HCT116 (cell line): ENCODE measurements around the gene ADIPOR2. TPM values are rescaled to one million over a fixed set of nuclear protein-coding genes. Genes with fewer than 3 reads are reported as not detected.

Source experiments
- ATAC-seq: fragments of 200-7000 bp; cut with Tn5 transposase; 2 replicates; pipeline ENCODE4 v1.9.1; 2020; ENCODE audit warnings: mild to moderate bottlenecking, moderate library complexity
- BruUV-seq: library from RNA; stranded (reverse); fragments of 400-500 nt; replicated peaks from 2 replicates; lab custom pipeline; 2021; lab: Mats Ljungman, UMichigan
- CTCF ChIA-PET: fragments of 300-600 bp; sonication (Branson Sonifier 250); formaldehyde crosslinking; loops from one replicate; lab custom pipeline; 2021; ENCODE audit warnings: antibody characterized with exemption; lab: Charles Lee
- POLR2A ChIA-PET: fragments of 300-600, 350-600 bp; sonication (Branson Sonifier 250); formaldehyde crosslinking; loops from one replicate; lab custom pipeline; 2021; ENCODE audit warnings: antibody characterized with exemption; lab: Charles Lee
- RAD21 ChIA-PET, 2 experiments: fragments of 300-600 bp; sonication (Branson Sonifier 250); formaldehyde crosslinking; loops; one replicate each; lab custom pipeline; 2023; ENCODE audit warnings: low total read pairs in 2 of 2; ENCODE audit not compliant: uncharacterized antibody in 2 of 2, unreplicated experiment in 2 of 2, low non-redundant PET in 1 of 2; lab: Charles Lee
- DNase-seq: peaks from one replicate; pipeline ENCODE4 v3.0.0-alpha.2; 2010; ENCODE audit warnings: low read depth, low spot score
- H2AFZ ChIP-seq: fragments of 200-600 bp; shearing (Covaris generic), sonication (generic); 2 replicates; pipeline ENCODE4 v1.6.1; 2017; ENCODE audit warnings: low read depth, mixed run types, mixed read lengths, antibody characterized with exemption, low read length; ENCODE audit not compliant: poor library complexity, severe bottlenecking
- H3K27ac ChIP-seq: 2 replicates; pipeline ENCODE4 v1.5.1; 2012; ENCODE audit warnings: low read depth, low read length
- H3K27me3 ChIP-seq: fragments of 200-600 bp; sonication (generic); 2 replicates; pipeline ENCODE4 v1.6.1; 2016; ENCODE audit warnings: mixed run types, low read length, mixed read lengths; ENCODE audit not compliant: insufficient read depth
- H3K36me3 ChIP-seq, 2 experiments: fragments of 200-500 bp in 1 of 2; fragments of 200-600 bp in 1 of 2; sonication (Bioruptor generic) in 1 of 2; sonication (generic) in 1 of 2; 2 replicates each; pipeline versions ENCODE4 v1.5.1 to v1.6.1; 2014 to 2016; ENCODE audit warnings: low read length in 2 of 2, inconsistent platforms in 1 of 2, mixed read lengths in 1 of 2, mixed run types in 1 of 2; ENCODE audit not compliant: insufficient read depth in 2 of 2, control insufficient read depth in 1 of 2
- H3K4me1 ChIP-seq, 2 experiments: fragments of 200-600 bp in 1 of 2; sonication (generic) in 1 of 2; 2 replicates each; pipeline versions ENCODE4 v1.5.1 to v1.6.1; 2012 to 2017; ENCODE audit warnings: low read length in 2 of 2, inconsistent platforms in 1 of 2, mild to moderate bottlenecking in 1 of 2, mixed read lengths in 1 of 2, mixed run types in 1 of 2, moderate library complexity in 1 of 2; ENCODE audit not compliant: insufficient read depth in 2 of 2, control insufficient read depth in 1 of 2
- H3K4me2 ChIP-seq: fragments of 200-600 bp; sonication (generic); 2 replicates; pipeline ENCODE4 v1.6.1; 2017; ENCODE audit warnings: mixed run types, low read length, mixed read lengths
- H3K4me3 ChIP-seq, 2 experiments: fragments of 200-600 bp in 1 of 2; sonication (generic) in 1 of 2; replicated peaks in 1 of 2; 2 replicates each; pipeline ENCODE4 v1.5.1; 2011 to 2016; ENCODE audit warnings: low read length in 2 of 2, control low read depth in 1 of 2, low read depth in 1 of 2, mild to moderate bottlenecking in 1 of 2, mixed read lengths in 1 of 2, mixed run types in 1 of 2
- H3K79me2 ChIP-seq: fragments of 200-600 bp; sonication (generic); 2 replicates; pipeline ENCODE4 v1.6.1; 2017; ENCODE audit warnings: mild to moderate bottlenecking, mixed run types, low read length, moderate library complexity, mixed read lengths; ENCODE audit not compliant: insufficient read depth
- H3K9ac ChIP-seq: fragments of 200-600 bp; sonication (generic); 2 replicates; pipeline ENCODE4 v1.6.1; 2016; ENCODE audit warnings: low read length, mixed read lengths
- H3K9me2 ChIP-seq: fragments of 200-600 bp; sonication (generic), shearing (Covaris generic); 2 replicates; pipeline ENCODE4 v1.6.1; 2017; ENCODE audit warnings: mixed run types, mild to moderate bottlenecking, moderate library complexity; ENCODE audit not compliant: insufficient read depth
- H3K9me3 ChIP-seq, 2 experiments: fragments of 200-500 bp in 1 of 2; fragments of 200-600 bp in 1 of 2; sonication (Bioruptor generic) in 1 of 2; sonication (generic) in 1 of 2; 2 replicates each; pipeline ENCODE4 v1.6.1; 2014 to 2017; ENCODE audit warnings: low read length in 2 of 2, mixed read lengths in 2 of 2, inconsistent platforms in 1 of 2, low read depth in 1 of 2, mild to moderate bottlenecking in 1 of 2, mixed run types in 1 of 2, moderate library complexity in 1 of 2; ENCODE audit not compliant: control insufficient read depth in 1 of 2, insufficient read depth in 1 of 2
- H4K20me1 ChIP-seq: fragments of 200-600 bp; sonication (generic), shearing (Covaris generic); 2 replicates; pipeline ENCODE4 v1.6.1; 2017; ENCODE audit warnings: mixed run types, mild to moderate bottlenecking, moderate library complexity; ENCODE audit not compliant: insufficient read depth
- CTCF ChIP-seq, 3 experiments: fragments of 200-600 bp in 1 of 3; sonication (generic) in 1 of 3; IDR thresholded peaks in 2 of 3; conservative IDR thresholded peaks in 1 of 3; 2 replicates each; pipeline ENCODE4 v1.5.1; 2012 to 2017; ENCODE audit warnings: low read depth in 2 of 3, low read length in 2 of 3, antibody characterized with exemption in 1 of 3, borderline replicate concordance in 1 of 3, control low read depth in 1 of 3, mild to moderate bottlenecking in 1 of 3, mixed read lengths in 1 of 3, mixed run types in 1 of 3, moderate library complexity in 1 of 3; ENCODE audit not compliant: insufficient read depth in 1 of 3
- POLR2AphosphoS5 ChIP-seq: IDR thresholded peaks from 2 replicates; pipeline ENCODE4 v1.6.1; 2011; ENCODE audit warnings: mild to moderate bottlenecking, low read depth, low read length, moderate library complexity
- SIN3A ChIP-seq: IDR thresholded peaks from 2 replicates; pipeline ENCODE4 v1.6.1; 2012; ENCODE audit warnings: low read depth
- SRF ChIP-seq: IDR thresholded peaks from 2 replicates; pipeline ENCODE4 v1.6.1; 2012; ENCODE audit warnings: low read depth
- TCF7L2 ChIP-seq: IDR thresholded peaks from 2 replicates; pipeline ENCODE4 v1.7.0; 2011; ENCODE audit warnings: borderline replicate concordance, inconsistent platforms; ENCODE audit not compliant: insufficient read depth, insufficient read length; ENCODE audit errors: extremely low read depth
- ZBTB33 ChIP-seq: IDR thresholded peaks from 2 replicates; pipeline ENCODE4 v1.6.1; 2011; ENCODE audit warnings: mild to moderate bottlenecking, low read length, moderate library complexity; ENCODE audit not compliant: insufficient replicate concordance; ENCODE audit errors: extremely low read depth
- intact Hi-C: fragments of 100-400 bp; cut with micrococcal nuclease; formaldehyde crosslinking; loops from 2 replicates; pipeline ENCODE4 v1.10.0; 2022
- total RNA-seq: library from RNA; stranded (reverse); gene quantifications from one replicate; pipeline ENCODE4 v1.2.1, GENCODE V29; 2021; ENCODE audit not compliant: unreplicated experiment

The ADIPOR2 gene
- total RNA-seq, 1 experiment from 2014 or later = 69.9 TPM

- Histone ChIP-seq H3K4me3 (no peak overlapping the region), H3K4me1 (peaks cover 3 to 20% of the 10 kb centered on the region in 2 experiments; a peak in 3 of 4 replicates), H3K4me2 (no peak overlapping the region), H3K9me3 (no peaks in the 10 kb centered on the region), H3K27ac (no peak overlapping the region)
- ChIA-PET RAD21 (no interaction called here), CTCF (interaction anchor here (3.0 kb wide), 1 partner anchor 141 kb away, joined by 13 read pairs; no protein-coding TSS in a partner anchor)
- TF ChIP-seq TCF7L2 (no peak), SRF (no peak), POLR2AphosphoS5 (no peak), ZBTB33 (no peak), CTCF (IDR thresholded peaks at IDR 0.05 in 2 of 3, conservative IDR thresholded peaks at IDR 0.05 in 1 of 3; ENCODE audit: borderline replicate concordance in 1 of 3, insufficient read depth in 1 of 3, low read depth in 2 of 3, low read length in 2 of 3) (no peak), SIN3A (no peak)
- TF ChIP-seq, all 23 proteins: peak for 0
- BruUV-seq = no TSS peak
- intact Hi-C loops = loop anchor here (5.0 kb wide), 1 partner anchor 783 kb away; no protein-coding TSS in a partner anchor
- Histone ChIP-seq H3K79me2 (no peaks in the 10 kb centered on the region), H3K27me3 (no peaks in the 10 kb centered on the region), H3K36me3 (no peaks in the 10 kb centered on the region), H3K9ac (no peak overlapping the region), H2AFZ (no peak overlapping the region), H3K9me2 (no peaks in the 10 kb centered on the region), H4K20me1 (no peaks in the 10 kb centered on the region)
- DNase-seq (no peak), ATAC-seq (no peak)
- POLR2A ChIA-PET = no interaction called here
Observed at GRCh38 chr12:1799051-1799881, 108.4 kb downstream of the ADIPOR2 start.
